Measurements from ENCODE around the gene RNF145.

RNF145 gene

GRCh38 chr5:159131951-159132350 lies 77.4 kb downstream of the RNF145 start:
- no peak for TF ChIP-seq CTCF (IDR thresholded peaks at IDR 0.05)

- TF ChIP-seq CTCF (IDR thresholded peaks at IDR 0.05): no peak
Measured at GRCh38 chr5:159130871-159131270, 78.5 kb downstream of the RNF145 start.

DNA sequence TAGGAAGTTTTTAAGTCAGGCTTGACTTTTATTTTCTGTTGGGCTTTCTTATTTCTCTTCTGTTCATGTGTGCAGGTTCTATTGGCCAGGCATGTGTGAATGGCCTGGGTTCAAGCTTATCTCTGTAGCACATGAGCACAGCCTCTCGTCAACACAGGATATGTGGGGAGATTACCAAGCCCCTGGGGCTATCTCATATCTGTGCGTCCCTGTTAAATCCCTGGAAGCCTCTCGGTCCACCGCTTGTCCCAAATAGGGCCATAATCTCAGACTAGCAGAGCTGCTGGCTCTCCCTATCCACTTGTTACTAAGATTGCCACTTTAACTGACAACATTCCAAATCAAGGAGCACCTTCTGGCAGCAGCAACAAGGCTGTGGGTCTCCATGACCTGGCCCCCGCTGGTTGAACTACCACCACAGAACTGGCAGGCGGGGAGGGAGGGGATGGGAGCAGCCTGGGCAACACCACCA lies 81.2 kb downstream of the RNF145 start:
- no peak for TF ChIP-seq CTCF (IDR thresholded peaks at IDR 0.05)

DNA sequence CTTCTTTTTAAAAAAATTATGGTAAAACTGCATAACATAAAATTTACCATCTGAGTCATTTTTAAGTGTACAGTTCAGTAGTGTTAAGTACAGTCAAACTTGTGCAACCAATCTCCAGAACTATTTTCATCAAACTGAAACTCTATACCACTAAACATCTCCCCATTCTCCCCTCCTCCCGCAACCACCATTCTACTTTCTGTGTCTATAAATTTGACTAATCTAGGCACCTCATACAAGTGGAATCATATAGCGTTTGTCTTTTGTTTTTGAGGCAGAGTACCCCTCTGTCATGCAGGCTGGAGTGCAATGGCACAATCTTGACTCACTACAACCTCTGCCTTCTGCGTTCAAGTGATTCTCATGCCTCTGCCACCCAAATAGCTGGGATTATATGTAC lies 85.7 kb downstream of the RNF145 start:
- no peak for TF ChIP-seq CTCF (IDR thresholded peaks at IDR 0.05)

DNA sequence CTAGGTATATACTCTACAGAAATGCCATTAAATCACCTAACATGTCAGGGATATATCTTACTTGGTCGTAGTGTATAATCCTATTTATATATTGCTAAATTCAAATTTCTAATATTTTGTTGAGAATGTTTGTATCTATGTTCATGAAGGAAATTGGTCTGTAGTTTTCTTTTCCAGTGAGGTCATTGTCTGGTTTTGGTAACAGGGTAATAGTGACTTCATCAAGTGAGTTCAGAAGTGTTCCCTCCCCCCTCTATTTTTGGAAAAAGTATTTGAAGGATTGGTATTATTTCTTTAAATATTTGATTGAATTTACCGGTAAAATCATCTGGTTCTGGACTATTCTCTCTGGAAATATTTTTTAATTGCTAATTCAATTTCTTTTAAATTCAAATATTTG lies 86.2 kb downstream of the RNF145 start:
- TF ChIP-seq CTCF (IDR thresholded peaks at IDR 0.05): no peak

DNA sequence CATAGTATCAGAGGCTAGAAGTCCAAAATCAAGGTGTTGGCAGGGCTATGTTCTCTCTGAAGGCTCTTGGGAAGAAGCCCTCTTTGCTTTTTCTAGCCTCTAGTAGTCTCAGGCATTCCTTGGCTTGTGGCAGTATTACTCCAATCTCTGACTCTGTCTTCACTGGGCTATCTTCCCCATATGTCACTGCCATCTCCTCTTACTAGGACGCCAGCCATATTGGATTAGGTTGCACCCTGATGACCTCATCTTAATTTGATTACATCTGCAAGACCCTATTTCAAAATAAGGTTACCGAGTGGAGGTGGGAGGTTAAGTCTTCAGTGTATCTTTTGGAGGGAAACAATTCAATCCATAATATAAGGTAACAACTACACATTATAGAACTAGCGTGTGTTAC lies 88.3 kb downstream of the RNF145 start:
- no peak for TF ChIP-seq CTCF (IDR thresholded peaks at IDR 0.05)

DNA sequence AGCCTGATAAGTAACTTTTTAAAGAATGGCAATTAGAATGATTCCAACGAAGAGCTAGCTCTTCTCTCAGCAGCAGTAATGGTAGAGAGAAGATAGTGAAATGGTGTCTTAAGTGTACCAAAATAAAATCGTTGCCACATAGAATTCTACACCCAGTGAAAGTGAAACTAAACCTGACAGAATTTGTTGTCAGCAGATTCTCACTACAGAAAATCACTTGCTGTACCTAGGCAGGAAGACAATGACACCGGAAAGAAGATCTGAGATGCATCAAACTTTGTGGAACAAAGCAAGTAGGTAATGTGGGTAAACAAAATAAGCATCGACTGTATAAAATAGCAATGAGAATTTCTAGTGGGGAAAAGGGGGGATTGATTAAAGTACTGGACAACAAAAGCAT lies 88.9 kb downstream of the RNF145 start:
- no peak for TF ChIP-seq CTCF (IDR thresholded peaks at IDR 0.05)

DNA sequence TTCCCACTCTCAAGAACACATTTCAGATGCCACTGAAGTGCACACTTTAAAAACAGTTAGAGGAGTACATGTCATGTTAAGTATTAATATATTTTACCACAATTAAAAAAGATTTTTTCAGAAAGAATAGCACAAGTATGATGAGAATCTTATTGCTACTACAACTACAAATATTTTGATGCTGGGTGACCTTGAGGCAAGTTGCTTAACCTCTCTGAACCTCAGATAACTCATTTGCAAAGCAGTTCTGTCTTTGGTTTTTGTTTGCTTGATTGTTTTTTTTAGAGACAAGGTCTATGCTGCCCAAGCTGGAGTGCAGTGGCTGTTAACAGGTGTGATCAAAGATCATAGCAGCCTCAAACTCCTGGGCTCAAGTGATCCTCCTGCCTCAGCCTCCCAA lies 95.9 kb downstream of the RNF145 start:
- no peak for TF ChIP-seq CTCF (IDR thresholded peaks at IDR 0.05)

All from LNCAP (cell line).